Activated T-cell treated with anti-CD3 and anti-CD28 coated beads, Interleukin-2, amount 50 U/mL, for 4 hours (primary cell): Measurements from ENCODE around the gene MEOX1. TPM values are rescaled to one million over a fixed set of nuclear protein-coding genes. Genes with fewer than 3 reads are reported as not detected.

Experiments
- ATAC-seq, 2 donors: fragments of 200-7000 bp; cut with Tn5 transposase; one replicate each; pipeline ENCODE4 v1.10.0; 2021
- DNase-seq: peaks from one replicate; pipeline ENCODE4 v3.0.0-alpha.2; 2020
- H3K27me3 Mint-ChIP-seq: one replicate; pipeline ENCODE4 v1.8.0; 2021; ENCODE audit warnings: low read depth, mixed read lengths
- H3K36me3 Mint-ChIP-seq: one replicate; pipeline ENCODE4 v1.8.0; 2022; ENCODE audit warnings: mixed read lengths; ENCODE audit not compliant: insufficient read depth
- H3K4me1 Mint-ChIP-seq: one replicate; pipeline ENCODE4 v1.8.0; 2021; ENCODE audit warnings: low read depth, mixed read lengths
- H3K4me3 Mint-ChIP-seq: one replicate; pipeline ENCODE4 v1.8.0; 2021; ENCODE audit warnings: mild to moderate bottlenecking, moderate library complexity, mixed read lengths
- H3K9me3 Mint-ChIP-seq: one replicate; pipeline ENCODE4 v1.8.0; 2021; ENCODE audit warnings: mixed read lengths
- total RNA-seq, 3 donors: library from RNA; stranded (reverse); gene quantifications; one replicate each; pipeline ENCODE4 v1.2.1, GENCODE V29; 2021

MEOX1 gene
- total RNA-seq, 3 donors from 2014 or later = 0.21 to 0.35 (median 0.24) TPM

DNA sequence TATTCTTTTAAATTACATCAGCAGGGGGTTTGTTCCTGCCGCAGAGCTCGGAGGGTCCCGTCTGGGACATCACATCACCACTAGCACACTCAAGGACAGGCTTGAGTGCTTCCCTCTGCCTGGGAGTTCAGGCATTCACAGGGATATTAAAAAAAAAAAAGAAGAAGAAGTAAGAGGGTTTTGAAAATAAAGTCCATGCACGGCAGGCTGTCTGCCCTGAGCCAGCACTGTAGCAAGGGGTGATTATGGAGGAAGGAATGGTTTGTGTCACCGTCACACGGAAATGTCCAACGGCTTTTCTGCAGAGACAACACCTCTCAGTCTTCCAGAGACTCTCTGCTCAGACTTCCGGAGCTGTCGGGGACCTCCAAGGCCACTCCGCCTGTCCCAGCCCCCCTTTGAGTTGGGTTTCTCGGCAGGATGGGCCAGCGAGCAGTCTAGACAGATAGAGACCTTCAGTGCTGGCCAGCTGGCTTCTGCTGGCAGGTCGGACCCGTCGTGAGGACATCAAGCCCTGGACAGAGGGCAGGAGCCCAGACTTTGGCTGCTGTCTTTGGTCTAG is 33.6 kb downstream of the MEOX1 start:
- Mint-ChIP-seq H3K9me3 (no peaks in the 10 kb centered on the region), H3K4me1 (no peaks in the 10 kb centered on the region)
- no peak for ATAC-seq

DNA sequence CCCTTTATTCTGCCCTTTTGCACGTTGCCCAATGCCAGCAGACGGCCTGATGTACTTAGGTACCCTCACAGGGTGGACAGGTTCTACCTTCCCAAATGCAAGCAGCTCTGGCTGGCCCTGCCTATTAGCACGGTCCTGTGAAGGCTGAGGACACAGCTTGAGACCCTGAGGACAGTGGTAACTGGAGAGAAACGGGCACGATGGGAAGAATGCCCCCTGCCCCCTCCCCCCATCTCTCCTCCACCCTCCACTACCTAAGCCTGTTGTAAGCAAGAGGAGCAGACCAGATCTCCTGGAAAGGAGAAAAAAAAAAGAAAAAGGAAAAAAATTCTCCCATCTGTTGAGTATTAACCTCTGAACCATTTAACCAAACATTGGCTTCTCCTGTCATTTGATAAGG is 34.1 kb downstream of the MEOX1 start:
- Mint-ChIP-seq H3K36me3 (no peaks in the 10 kb centered on the region), H3K9me3 (no peaks in the 10 kb centered on the region)

More for the DNA sequence above, 33.6 kb downstream of the MEOX1 start:
- no peak for DNase-seq
- Mint-ChIP-seq H3K4me3 (no peak overlapping the region), H3K36me3 (no peaks in the 10 kb centered on the region), H3K27me3 (peaks cover 8% of the 10 kb centered on the region)

GRCh38 chr17:43626023-43626422 is 35.7 kb downstream of the MEOX1 start:
- H3K9me3 Mint-ChIP-seq = no peaks in the 10 kb centered on the region
- H3K36me3 Mint-ChIP-seq = no peaks in the 10 kb centered on the region
- H3K4me1 Mint-ChIP-seq = no peaks in the 10 kb centered on the region
- H3K27me3 Mint-ChIP-seq = peaks cover 12% of the 10 kb centered on the region
- ATAC-seq (no peak), DNase-seq (no peak)
- H3K4me3 Mint-ChIP-seq = no peak overlapping the region

More for the DNA sequence above, 34.1 kb downstream of the MEOX1 start:
- no peak overlapping the region for H3K4me3 Mint-ChIP-seq
- H3K4me1 Mint-ChIP-seq = no peaks in the 10 kb centered on the region
- no peak for ATAC-seq
- DNase-seq = no peak
- H3K27me3 Mint-ChIP-seq = peaks cover 8% of the 10 kb centered on the region

DNA sequence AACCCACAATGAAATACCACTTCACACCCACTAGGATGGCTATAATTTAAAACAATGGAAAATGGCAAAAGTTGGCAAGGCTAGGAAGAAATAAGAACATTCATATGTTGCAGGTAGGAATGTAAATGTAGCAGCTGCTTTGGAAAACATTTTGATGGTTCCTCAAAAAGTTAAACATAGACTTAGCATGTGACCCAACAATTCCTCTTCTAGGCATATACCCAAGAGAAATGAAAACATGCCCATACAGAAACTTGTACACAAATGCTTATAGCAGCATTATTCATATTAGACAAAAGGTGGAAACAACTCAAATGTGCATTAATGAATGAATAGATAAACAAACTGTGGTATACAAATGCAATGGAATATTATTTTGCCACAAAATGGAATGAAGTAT is 36.1 kb downstream of the MEOX1 start:
- ATAC-seq = no peak

GRCh38 chr17:43620581-43620980 is 41.1 kb downstream of the MEOX1 start:
- ATAC-seq = no peak

More for the DNA sequence above, 36.1 kb downstream of the MEOX1 start:
- H3K27me3 Mint-ChIP-seq = peaks cover 12% of the 10 kb centered on the region
- H3K36me3 Mint-ChIP-seq = no peaks in the 10 kb centered on the region
- no peak overlapping the region for H3K4me3 Mint-ChIP-seq
- H3K4me1 Mint-ChIP-seq = no peaks in the 10 kb centered on the region
- no peak for DNase-seq
- no peaks in the 10 kb centered on the region for H3K9me3 Mint-ChIP-seq

GRCh38 chr17:43620147-43620546 is 41.6 kb downstream of the MEOX1 start:
- Mint-ChIP-seq H3K9me3 (no peaks in the 10 kb centered on the region), H3K36me3 (no peaks in the 10 kb centered on the region), H3K27me3 (peaks cover 4% of the 10 kb centered on the region), H3K4me1 (no peaks in the 10 kb centered on the region), H3K4me3 (no peak overlapping the region)
- DNase-seq (no peak), ATAC-seq (no peak)

More at GRCh38 chr17:43620581-43620980, 41.1 kb downstream of the MEOX1 start:
- Mint-ChIP-seq H3K27me3 (peaks cover 4% of the 10 kb centered on the region), H3K4me1 (no peaks in the 10 kb centered on the region), H3K9me3 (no peaks in the 10 kb centered on the region), H3K36me3 (no peaks in the 10 kb centered on the region), H3K4me3 (no peak overlapping the region)
- no peak for DNase-seq

DNA sequence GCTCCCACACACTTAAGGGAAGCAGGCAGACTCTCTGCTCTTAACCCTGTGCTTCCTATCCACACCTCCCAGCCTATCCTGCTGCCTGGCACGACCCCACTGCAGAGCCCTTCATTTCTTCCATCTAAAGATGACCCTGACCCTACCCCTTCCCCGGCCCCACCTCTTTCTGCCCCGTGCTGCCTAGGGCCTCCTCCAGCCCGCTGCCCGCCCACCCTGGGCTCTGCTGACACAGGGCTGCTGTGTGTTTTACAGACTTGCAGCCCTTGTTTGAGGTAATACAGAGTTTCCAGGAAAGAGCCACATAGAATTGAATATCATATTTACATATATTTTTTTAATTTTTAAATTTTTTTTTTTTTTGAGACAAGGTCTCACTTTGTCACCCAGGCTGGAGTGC is 42.0 kb downstream of the MEOX1 start:
- H3K27me3 Mint-ChIP-seq = peaks cover 4% of the 10 kb centered on the region
- DNase-seq = no peak
- no peak overlapping the region for H3K4me3 Mint-ChIP-seq
- no peaks in the 10 kb centered on the region for H3K9me3 Mint-ChIP-seq
- ATAC-seq = no peak
- no peaks in the 10 kb centered on the region for H3K4me1 Mint-ChIP-seq
- no peaks in the 10 kb centered on the region for H3K36me3 Mint-ChIP-seq

- Mint-ChIP-seq H3K9me3 (no peaks in the 10 kb centered on the region), H3K27me3 (peaks cover 4% of the 10 kb centered on the region), H3K36me3 (no peaks in the 10 kb centered on the region), H3K4me1 (no peaks in the 10 kb centered on the region), H3K4me3 (no peak overlapping the region)
- DNase-seq = no peak
- ATAC-seq = no peak
These were observed 43.4 kb downstream of the MEOX1 start for GRCh38 chr17:43618276-43618675.

DNA sequence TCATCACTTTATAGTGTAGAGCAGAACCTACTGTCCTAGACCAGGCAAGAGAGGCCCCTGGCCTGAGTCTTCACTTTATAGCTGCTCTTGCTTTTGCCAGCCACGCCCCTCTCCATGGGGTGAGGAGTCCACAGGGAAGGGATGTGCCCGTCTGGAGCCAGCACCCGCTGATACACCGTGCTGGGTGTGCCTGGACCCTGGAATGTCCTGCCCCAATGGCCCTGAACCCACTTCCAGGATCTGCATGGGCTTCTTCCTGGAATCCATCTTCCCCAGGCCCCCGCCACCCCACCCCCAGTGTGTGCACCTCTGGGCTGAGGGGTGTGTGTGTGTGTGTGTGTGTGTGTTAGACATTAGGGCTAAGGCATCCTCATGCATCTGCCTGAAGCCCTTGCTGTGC is 44.9 kb downstream of the MEOX1 start:
- ATAC-seq = no peak
- Mint-ChIP-seq H3K36me3 (no peaks in the 10 kb centered on the region), H3K27me3 (no peaks in the 10 kb centered on the region), H3K4me1 (no peaks in the 10 kb centered on the region), H3K4me3 (no peak overlapping the region), H3K9me3 (no peaks in the 10 kb centered on the region)
- DNase-seq = no peak

GRCh38 chr17:43616421-43616820 is 45.3 kb downstream of the MEOX1 start:
- DNase-seq (no peak), ATAC-seq (no peak)
- H3K9me3 Mint-ChIP-seq = no peaks in the 10 kb centered on the region
- no peaks in the 10 kb centered on the region for H3K4me1 Mint-ChIP-seq
- H3K36me3 Mint-ChIP-seq = no peaks in the 10 kb centered on the region
- no peaks in the 10 kb centered on the region for H3K27me3 Mint-ChIP-seq
- H3K4me3 Mint-ChIP-seq = no peak overlapping the region

DNA sequence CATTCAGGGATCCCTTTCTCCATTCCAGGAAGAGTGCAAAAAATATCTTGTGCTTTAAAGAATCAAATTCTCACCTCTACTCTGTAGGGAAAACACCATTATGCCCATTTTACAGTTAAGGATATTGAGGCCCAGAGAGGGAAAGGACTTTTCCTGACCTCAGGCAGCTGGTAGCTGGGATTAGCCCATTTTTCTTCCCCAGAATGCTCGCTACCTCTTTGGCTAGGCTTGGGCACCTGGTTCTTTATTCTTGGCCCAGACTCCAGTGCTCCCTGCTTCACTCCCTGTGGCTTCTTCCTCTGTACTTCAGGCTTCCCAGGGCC is 45.7 kb downstream of the MEOX1 start:
- no peak overlapping the region for H3K4me3 Mint-ChIP-seq
- no peaks in the 10 kb centered on the region for H3K27me3 Mint-ChIP-seq
- no peaks in the 10 kb centered on the region for H3K9me3 Mint-ChIP-seq
- DNase-seq (no peak), ATAC-seq (no peak)
- no peaks in the 10 kb centered on the region for H3K4me1 Mint-ChIP-seq
- no peaks in the 10 kb centered on the region for H3K36me3 Mint-ChIP-seq

DNA sequence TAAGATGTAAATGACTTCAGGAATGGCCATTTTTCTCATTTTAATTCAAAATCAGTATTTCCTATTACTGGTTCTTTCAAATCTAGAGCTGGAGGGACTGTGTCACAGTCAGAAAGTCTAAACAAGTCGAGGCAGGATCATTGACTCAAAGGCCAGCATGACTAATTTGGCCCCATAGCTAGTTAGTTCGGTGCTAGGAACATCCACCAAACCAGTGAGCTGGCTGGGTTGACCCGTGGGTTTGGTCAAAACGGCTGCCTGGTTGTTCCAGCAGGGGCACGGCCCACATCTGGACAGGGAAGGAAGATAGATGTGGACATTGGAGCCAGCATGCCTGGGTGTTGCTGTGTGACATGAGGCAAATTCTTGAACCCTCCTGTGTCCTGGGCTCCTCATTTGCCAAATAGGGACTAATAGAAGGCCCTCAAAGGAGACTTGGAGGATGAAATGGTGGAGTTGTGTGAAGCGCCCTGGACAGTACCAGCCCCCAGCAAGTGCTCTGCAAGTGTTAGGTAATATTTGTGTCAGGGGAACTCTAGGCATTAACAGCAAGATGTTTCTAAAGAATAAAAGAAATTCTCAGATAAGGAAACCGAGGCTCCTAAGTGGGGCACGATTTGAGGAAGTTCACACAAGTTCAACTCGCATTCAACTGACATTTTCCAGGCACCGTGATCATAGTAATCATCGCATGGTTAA is 46.2 kb downstream of the MEOX1 start:
- DNase-seq = no peak
- Mint-ChIP-seq H3K9me3 (no peaks in the 10 kb centered on the region), H3K36me3 (no peaks in the 10 kb centered on the region), H3K4me3 (no peak overlapping the region), H3K27me3 (no peaks in the 10 kb centered on the region), H3K4me1 (no peaks in the 10 kb centered on the region)
- no peak for ATAC-seq

GRCh38 chr17:43614561-43614960 is 47.2 kb downstream of the MEOX1 start:
- no peak for DNase-seq
- no peaks in the 10 kb centered on the region for H3K9me3 Mint-ChIP-seq

DNA sequence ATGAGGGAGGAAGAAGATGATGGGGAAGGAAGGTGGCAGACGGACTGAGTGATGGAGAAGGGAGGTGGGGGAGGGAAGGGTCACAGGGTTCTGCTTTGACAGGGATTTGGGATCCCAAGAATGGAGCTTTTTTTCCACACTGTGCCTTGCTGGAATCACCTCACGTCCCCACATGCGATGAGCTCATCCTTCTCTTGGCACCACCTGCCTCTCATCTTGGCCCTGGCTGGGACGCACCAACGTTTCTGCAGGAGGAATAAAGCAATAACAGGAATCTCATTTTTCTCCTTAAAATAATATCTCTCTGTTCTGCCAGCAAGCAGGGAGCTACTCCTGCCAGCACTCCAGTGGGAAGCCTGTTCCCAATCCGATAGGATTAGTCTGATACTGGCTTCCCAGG is 47.8 kb downstream of the MEOX1 start:
- H3K27me3 Mint-ChIP-seq = no peaks in the 10 kb centered on the region
- ATAC-seq = no peak
- H3K36me3 Mint-ChIP-seq = no peaks in the 10 kb centered on the region
- no peaks in the 10 kb centered on the region for H3K9me3 Mint-ChIP-seq
- no peak overlapping the region for H3K4me3 Mint-ChIP-seq
- no peak for DNase-seq
- H3K4me1 Mint-ChIP-seq = no peaks in the 10 kb centered on the region

More at GRCh38 chr17:43614561-43614960, 47.2 kb downstream of the MEOX1 start:
- no peaks in the 10 kb centered on the region for H3K27me3 Mint-ChIP-seq
- no peak for ATAC-seq
- H3K4me1 Mint-ChIP-seq = no peaks in the 10 kb centered on the region
- no peak overlapping the region for H3K4me3 Mint-ChIP-seq
- H3K36me3 Mint-ChIP-seq = no peaks in the 10 kb centered on the region

DNA sequence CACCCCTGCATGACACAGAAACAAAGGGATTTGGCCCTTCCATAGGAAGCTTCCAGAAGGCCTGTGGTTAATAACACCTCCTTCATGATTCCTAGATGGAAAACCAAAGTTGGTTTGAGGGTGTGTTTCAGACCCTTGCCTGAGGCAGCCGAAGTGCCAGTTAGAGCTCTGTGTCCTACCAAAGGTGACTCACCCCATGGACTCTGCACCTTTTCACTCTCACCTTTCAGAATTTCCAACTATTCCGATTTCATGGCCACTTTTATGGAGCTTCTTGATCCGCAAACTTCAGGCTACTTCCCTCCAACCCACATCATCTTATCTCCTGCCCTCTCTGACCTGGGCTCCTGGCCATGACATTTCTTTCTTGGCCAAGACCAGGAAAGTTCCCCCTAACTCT is 49.2 kb downstream of the MEOX1 start:
- ATAC-seq (no peak), DNase-seq (no peak)
- H3K9me3 Mint-ChIP-seq = no peaks in the 10 kb centered on the region
- H3K27me3 Mint-ChIP-seq = no peaks in the 10 kb centered on the region
- H3K4me1 Mint-ChIP-seq = no peaks in the 10 kb centered on the region
- no peaks in the 10 kb centered on the region for H3K36me3 Mint-ChIP-seq
- H3K4me3 Mint-ChIP-seq = no peak overlapping the region
